GM06990 (cell line): Measurements from ENCODE around the gene ZNF536.

Experiments used
- DNase-seq: peaks from one replicate; pipeline ENCODE4 v3.0.0-alpha.2; 2011; ENCODE audit not compliant: insufficient read length; ENCODE audit errors: extremely low read depth
- H3K27me3 ChIP-seq: replicated peaks from 2 replicates; pipeline ENCODE4 v1.6.0; 2011; ENCODE audit warnings: low read length; ENCODE audit not compliant: control insufficient read depth, insufficient read depth
- H3K36me3 ChIP-seq: 2 replicates; pipeline ENCODE4 v1.5.1; 2011; ENCODE audit warnings: low read length; ENCODE audit not compliant: control insufficient read depth, insufficient read depth
- H3K4me3 ChIP-seq: replicated peaks from 2 replicates; pipeline ENCODE4 v1.5.1; 2011; ENCODE audit warnings: low read depth, mild to moderate bottlenecking, control low read depth, low read length
- CTCF ChIP-seq: IDR thresholded peaks from 2 replicates; pipeline ENCODE4 v1.5.1; 2011; ENCODE audit warnings: low read length, control low read depth, mild to moderate bottlenecking, inconsistent platforms; ENCODE audit not compliant: insufficient read depth, poor library complexity, severe bottlenecking

Gene ZNF536

GRCh38 chr19:30525383-30525782 lies 153.2 kb downstream of the ZNF536 start:
- no peaks in the 10 kb centered on the region for H3K36me3 ChIP-seq
- no peak for TF ChIP-seq CTCF
- DNase-seq: no peak
- no peaks in the 10 kb centered on the region for H3K27me3 ChIP-seq
- H3K4me3 ChIP-seq: no peak overlapping the region

GRCh38 chr19:30528919-30529318 lies 156.7 kb downstream of the ZNF536 start:
- no peak for TF ChIP-seq CTCF

DNA sequence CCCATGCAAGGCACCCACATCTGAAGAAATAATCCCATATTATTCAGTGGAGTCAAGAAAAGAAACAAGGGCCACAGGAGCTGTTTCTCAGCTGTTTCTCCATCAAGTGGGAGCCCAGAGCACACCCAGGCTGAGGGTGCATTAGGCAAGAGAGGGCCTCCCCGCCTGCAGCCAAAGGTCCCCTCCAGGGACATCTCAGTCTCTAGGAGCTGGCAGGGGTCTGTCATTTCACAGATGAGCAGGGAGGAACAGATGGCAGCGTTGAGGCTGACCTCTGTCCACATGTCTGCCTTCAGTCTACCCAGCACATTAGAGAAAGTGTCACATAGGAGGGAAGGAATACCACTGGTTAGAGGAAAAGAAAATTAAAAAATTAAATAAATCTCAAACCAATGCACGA lies 157.7 kb downstream of the ZNF536 start:
- Histone ChIP-seq H3K4me3 (no peak overlapping the region), H3K27me3 (no peaks in the 10 kb centered on the region), H3K36me3 (no peaks in the 10 kb centered on the region)
- TF ChIP-seq CTCF: no peak
- DNase-seq: no peak

More at GRCh38 chr19:30528919-30529318, 156.7 kb downstream of the ZNF536 start:
- no peak for DNase-seq
- H3K36me3 ChIP-seq: no peaks in the 10 kb centered on the region
- no peak overlapping the region for H3K4me3 ChIP-seq
- H3K27me3 ChIP-seq: no peaks in the 10 kb centered on the region

- no peak for DNase-seq
- no peak for TF ChIP-seq CTCF
- no peaks in the 10 kb centered on the region for H3K36me3 ChIP-seq
- H3K4me3 ChIP-seq: no peak overlapping the region
- no peaks in the 10 kb centered on the region for H3K27me3 ChIP-seq
These were observed 158.6 kb downstream of the ZNF536 start for GRCh38 chr19:30530751-30531150.

- no peak for TF ChIP-seq CTCF
- H3K4me3 ChIP-seq: no peak overlapping the region
- no peaks in the 10 kb centered on the region for H3K36me3 ChIP-seq
- no peaks in the 10 kb centered on the region for H3K27me3 ChIP-seq
- DNase-seq: no peak
These were observed 162.8 kb downstream of the ZNF536 start for GRCh38 chr19:30535011-30535410.

DNA sequence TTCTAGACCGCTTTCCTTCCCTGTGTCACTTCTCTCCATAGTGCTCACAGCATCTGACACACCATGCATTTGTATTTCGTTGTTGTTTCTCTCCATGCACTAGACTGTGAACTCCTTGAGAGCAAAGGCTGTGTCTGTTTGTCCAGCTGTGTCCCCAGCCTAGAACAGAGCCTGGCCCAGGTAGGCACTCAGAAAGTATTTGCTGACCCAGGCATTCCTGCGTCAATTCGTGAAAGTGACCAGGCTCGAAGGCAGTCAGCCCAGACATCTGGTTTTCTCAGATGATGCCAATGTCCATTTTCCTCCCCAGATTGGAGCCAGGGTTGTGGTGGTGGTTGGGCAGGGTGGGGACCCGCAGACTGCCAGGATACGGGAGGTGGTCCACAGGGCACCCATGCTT lies 164.8 kb downstream of the ZNF536 start:
- H3K4me3 ChIP-seq: no peak overlapping the region
- TF ChIP-seq CTCF: no peak
- H3K27me3 ChIP-seq: no peaks in the 10 kb centered on the region
- no peaks in the 10 kb centered on the region for H3K36me3 ChIP-seq
- DNase-seq: no peak
